ENCODE results near the gene TMED10.

The TMED10 gene

DNA sequence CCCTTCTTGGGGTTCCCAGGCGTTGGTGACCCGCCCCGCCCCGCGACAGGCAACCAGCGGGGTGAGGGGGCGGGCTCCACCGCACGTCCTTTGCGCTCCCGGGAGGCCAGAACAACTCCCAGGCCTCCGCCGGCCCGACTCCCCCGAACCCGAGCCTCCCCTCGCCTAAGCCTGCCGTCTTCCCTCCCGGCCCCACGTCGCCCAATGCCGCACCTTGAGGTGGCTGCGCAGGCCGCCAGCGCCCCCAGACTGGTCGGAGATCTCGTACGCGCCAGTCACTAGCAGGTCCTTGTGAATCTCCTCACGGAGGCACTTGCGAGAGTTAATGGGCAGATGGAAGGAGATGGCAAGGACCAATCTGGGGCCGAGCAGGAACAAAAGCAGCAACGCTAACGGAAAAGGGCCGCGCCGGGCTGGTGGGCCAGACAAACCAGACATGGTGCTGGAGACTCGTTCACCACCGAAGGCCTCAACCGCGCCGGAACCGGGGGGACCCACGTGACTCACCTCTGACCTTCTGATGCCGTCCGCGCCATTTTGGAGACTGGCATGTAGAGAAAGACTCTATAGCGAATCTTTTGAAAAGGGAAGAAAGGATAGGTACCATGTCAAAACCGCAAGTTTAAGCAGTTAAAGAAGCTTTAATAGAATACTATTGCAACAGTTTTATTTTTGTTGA lies at the start of gene TMED10:
Gene TMED10 (minus strand): TSS at position 471 of the 679 bp plus-strand sequence. CDS start 33 bp downstream, at position 438.
- ChIA-PET POLR2A (ENCODE audit: low non-redundant PET) (no interaction called here), CTCF (interaction anchor here (1.1 kb wide), 1 partner anchor 103 kb away, joined by 5 read pairs; no protein-coding TSS in a partner anchor)
- peak within 1 kb of the TSS; percentile 91 for H3K27ac ChIP-seq
- TF ChIP-seq, protein P1, sequence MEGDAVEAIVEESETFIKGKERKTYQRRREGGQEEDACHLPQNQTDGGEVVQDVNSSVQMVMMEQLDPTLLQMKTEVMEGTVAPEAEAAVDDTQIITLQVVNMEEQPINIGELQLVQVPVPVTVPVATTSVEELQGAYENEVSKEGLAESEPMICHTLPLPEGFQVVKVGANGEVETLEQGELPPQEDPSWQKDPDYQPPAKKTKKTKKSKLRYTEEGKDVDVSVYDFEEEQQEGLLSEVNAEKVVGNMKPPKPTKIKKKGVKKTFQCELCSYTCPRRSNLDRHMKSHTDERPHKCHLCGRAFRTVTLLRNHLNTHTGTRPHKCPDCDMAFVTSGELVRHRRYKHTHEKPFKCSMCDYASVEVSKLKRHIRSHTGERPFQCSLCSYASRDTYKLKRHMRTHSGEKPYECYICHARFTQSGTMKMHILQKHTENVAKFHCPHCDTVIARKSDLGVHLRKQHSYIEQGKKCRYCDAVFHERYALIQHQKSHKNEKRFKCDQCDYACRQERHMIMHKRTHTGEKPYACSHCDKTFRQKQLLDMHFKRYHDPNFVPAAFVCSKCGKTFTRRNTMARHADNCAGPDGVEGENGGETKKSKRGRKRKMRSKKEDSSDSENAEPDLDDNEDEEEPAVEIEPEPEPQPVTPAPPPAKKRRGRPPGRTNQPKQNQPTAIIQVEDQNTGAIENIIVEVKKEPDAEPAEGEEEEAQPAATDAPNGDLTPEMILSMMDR (conservative IDR thresholded peaks at IDR 0.05; ENCODE audit: low read depth), result no peak
- peak; percentile 90 for DNase-seq (ENCODE audit: low spot score)

DNA sequence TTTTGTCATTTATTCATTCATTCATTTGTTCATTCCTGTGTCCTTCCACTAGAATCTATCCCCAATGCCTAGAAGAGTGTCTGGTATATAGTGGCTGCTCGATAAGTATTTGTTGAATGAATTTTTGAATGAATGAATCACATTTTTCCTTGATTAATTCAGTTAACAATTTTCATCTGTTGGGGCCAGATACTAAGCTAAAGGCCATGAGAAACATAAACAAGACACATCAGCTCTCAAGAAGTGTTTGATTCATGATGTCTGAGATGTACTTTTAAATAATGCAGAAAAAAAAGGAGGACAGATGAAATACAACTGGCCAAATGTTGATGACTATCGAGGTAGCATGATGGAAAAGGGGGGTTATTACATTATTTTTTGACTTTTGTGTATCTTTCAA lies 48.1 kb upstream of the TMED10 start:
- ChIA-PET CTCF (interaction anchor here (1.2 kb wide), 1 partner anchor 70 kb away, joined by 3 read pairs; no protein-coding TSS in a partner anchor), POLR2A (ENCODE audit: low non-redundant PET) (no interaction called here)
- peak overlapping the region; percentile 28; the same call in 1 of the 2 replicates for H3K27ac ChIP-seq
- no peak for DNase-seq (ENCODE audit: low spot score)
- TF ChIP-seq, protein P1 (conservative IDR thresholded peaks at IDR 0.05; ENCODE audit: low read depth), result no peak

DNA sequence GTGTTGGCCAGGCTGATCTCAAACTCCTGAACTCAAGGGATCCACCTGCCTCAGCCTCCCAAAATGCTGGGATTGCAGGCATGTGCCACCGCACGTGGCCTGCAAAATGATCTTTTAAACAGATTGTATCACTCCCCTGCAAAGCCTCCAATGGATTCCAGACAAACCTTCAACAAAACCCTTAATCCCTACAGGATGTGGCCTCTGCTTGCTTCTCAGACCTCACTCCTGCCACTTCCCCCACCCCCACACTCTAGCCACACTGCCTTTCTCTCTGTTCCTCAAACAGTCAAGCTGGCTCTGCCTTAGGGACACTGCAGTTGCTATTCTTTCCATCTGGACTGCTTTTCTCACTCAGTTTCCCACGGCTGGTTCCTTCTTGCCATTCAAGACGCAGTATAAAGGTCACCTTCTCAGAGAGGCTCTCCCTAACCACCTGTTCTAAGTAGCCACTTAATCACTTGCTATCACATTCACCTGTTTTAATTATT lies 47.3 kb upstream of the TMED10 start:
- CTCF ChIA-PET, result no interaction called here
- POLR2A ChIA-PET (ENCODE audit: low non-redundant PET), result no interaction called here
- TF ChIP-seq, protein P1 (conservative IDR thresholded peaks at IDR 0.05; ENCODE audit: low read depth), result no peak
- no peak for DNase-seq (ENCODE audit: low spot score)
- peak overlapping the region; percentile 93 for H3K27ac ChIP-seq

DNA sequence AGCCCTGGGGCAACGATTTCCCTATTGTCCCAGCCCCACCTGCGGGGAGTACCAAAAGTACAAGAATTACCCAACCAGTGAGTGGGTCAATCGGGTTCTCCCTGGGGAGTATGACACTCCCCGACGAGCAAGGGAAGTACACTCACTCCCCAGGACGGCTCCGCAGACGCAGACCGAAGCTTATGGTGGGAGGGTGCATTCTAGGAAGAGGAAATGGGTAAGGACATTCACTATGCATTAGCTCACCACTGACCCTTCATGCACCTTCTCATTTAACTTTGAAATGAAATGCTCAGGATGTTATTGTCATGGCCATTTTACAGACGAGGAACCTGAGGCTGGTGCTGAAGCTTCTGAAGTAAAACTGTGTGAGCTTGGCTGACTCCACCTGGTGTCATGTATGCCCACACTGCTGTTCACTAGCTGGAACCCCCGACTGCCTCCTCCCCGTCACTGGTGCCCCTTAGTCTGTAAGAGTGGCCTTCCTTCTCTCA lies 45.8 kb upstream of the TMED10 start:
- ChIA-PET POLR2A (ENCODE audit: low non-redundant PET) (no interaction called here), CTCF (no interaction called here)
- TF ChIP-seq, protein P1 (conservative IDR thresholded peaks at IDR 0.05; ENCODE audit: low read depth), result no peak
- H3K27ac ChIP-seq, result peak overlapping the region; percentile 93
- DNase-seq (ENCODE audit: low spot score), result peak; percentile 96

DNA sequence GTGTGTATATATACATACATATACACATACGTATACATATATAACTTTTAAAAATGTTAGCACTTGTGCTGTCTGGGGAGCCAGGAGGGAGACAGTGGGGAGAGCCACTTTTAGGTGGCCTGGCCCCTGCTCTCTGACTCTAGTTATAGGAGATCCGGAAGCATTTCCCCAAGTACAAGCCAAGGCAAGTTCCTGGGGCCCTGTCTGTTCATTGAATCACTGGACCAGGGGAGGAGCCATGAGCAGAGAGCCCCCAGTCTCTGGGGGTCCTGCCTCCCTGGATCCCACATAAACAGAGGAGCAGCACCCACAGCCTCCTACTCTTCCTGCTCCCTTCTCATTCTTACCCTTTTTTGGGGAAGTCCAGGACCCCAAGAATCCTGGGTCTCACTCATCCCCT lies 45.4 kb upstream of the TMED10 start:
- ChIA-PET CTCF (interaction anchor here (0.6 kb wide), 1 partner anchor 384 kb away, joined by 4 read pairs; no protein-coding TSS in a partner anchor), POLR2A (ENCODE audit: low non-redundant PET) (no interaction called here)
- peak; percentile 84 for DNase-seq (ENCODE audit: low spot score)

DNA sequence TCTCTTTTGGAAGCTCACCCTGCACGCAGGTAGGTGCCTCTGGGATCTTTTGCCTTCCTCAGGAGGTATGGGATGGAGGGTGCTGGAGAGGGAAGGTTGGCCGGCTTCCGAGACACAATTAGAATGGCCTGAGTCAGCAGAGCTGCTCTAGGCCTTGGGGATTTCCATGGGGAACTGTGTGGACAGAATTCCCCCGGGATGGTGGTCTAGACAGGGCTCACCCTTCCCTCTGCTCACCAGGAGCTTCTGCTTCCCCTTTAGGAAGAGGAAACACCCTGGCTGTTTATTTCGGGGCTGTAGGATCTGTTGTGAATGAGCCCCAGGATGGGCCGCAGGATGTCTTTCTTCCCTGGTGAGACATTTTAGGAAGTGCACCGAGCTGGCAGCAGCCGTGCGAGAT lies 43.7 kb upstream of the TMED10 start:
- DNase-seq (ENCODE audit: low spot score), result no peak
- ChIA-PET POLR2A (ENCODE audit: low non-redundant PET) (no interaction called here), CTCF (interaction anchor here (0.6 kb wide), 1 partner anchor 157 kb away, joined by 3 read pairs; no protein-coding TSS in a partner anchor)
- peak overlapping the region; percentile 93; the same call in 1 of the 2 replicates for H3K27ac ChIP-seq
- TF ChIP-seq, protein P1 (conservative IDR thresholded peaks at IDR 0.05; ENCODE audit: low read depth), result no peak

More for the DNA sequence above, 45.4 kb upstream of the TMED10 start:
- TF ChIP-seq, protein P1 (conservative IDR thresholded peaks at IDR 0.05; ENCODE audit: low read depth), result no peak
- H3K27ac ChIP-seq, result peak overlapping the region; percentile 93
